Mammary epithelial cell (primary cell): ENCODE results near the gene KCNJ1.

Source experiments
- EZH2 ChIP-seq: IDR thresholded peaks from 2 replicates; pipeline ENCODE4 v1.6.1; 2012; ENCODE audit warnings: low read length, inconsistent platforms, borderline replicate concordance
- TF ChIP-seq, protein P1 (sequence below), 2 donors: IDR thresholded peaks in 1 of 2; conservative IDR thresholded peaks in 1 of 2; 2 replicates each; pipeline ENCODE4 v1.5.1; 2011 to 2012; ENCODE audit warnings: inconsistent platforms in 2 of 2, low read length in 2 of 2, mild to moderate bottlenecking in 2 of 2, control low read depth in 1 of 2, low read depth in 1 of 2; ENCODE audit not compliant: insufficient read depth in 1 of 2; ENCODE audit errors: extremely low read depth in 1 of 2

DNA sequence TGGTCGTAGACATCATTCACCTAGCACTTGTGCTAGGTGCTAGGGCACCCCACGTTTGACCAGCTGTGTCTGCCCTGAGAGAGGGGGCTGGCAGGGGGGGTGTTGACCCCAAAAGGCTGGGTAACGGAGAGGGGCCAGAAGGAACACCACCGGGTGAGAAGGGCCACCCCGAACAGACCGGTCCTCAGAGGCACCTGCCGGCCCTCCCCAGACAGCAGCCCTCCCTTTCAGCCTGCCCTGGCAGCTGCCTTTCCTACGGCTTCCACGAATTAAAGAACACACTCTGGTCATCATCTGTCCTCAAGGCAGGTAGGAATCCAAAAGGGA lies 23.1 kb upstream of the KCNJ1 start:
- TF ChIP-seq, protein P1, sequence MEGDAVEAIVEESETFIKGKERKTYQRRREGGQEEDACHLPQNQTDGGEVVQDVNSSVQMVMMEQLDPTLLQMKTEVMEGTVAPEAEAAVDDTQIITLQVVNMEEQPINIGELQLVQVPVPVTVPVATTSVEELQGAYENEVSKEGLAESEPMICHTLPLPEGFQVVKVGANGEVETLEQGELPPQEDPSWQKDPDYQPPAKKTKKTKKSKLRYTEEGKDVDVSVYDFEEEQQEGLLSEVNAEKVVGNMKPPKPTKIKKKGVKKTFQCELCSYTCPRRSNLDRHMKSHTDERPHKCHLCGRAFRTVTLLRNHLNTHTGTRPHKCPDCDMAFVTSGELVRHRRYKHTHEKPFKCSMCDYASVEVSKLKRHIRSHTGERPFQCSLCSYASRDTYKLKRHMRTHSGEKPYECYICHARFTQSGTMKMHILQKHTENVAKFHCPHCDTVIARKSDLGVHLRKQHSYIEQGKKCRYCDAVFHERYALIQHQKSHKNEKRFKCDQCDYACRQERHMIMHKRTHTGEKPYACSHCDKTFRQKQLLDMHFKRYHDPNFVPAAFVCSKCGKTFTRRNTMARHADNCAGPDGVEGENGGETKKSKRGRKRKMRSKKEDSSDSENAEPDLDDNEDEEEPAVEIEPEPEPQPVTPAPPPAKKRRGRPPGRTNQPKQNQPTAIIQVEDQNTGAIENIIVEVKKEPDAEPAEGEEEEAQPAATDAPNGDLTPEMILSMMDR (conservative IDR thresholded peaks at IDR 0.05 in 1 of 2, IDR thresholded peaks at IDR 0.05 in 1 of 2; ENCODE audit: extremely low read depth in 1 of 2, insufficient read depth in 1 of 2, low read depth in 1 of 2, low read length in 2 of 2) = no peak
- no peak for TF ChIP-seq EZH2
